GM08714 (cell line): Measurements from ENCODE around the gene PHAF1.

Experiments used
- H3K4me3 ChIP-seq: fragments of 200-500 bp; sonication (Bioruptor generic); 2 replicates; pipeline ENCODE4 v1.5.1; 2014; ENCODE audit warnings: mild to moderate bottlenecking, low read length, inconsistent platforms
- ZNF274 ChIP-seq: IDR thresholded peaks from 2 replicates; pipeline ENCODE4 v1.6.1; 2012; ENCODE audit warnings: mild to moderate bottlenecking, low read depth, low read length

The PHAF1 gene

GRCh38 chr16:67147437-67148140 is 37.8 kb downstream of the PHAF1 start:
- H3K4me3 ChIP-seq, result no peak overlapping the region
- TF ChIP-seq ZNF274, result no peak

GRCh38 chr16:67148221-67148620 is 38.5 kb downstream of the PHAF1 start:
- no peak for TF ChIP-seq ZNF274
- H3K4me3 ChIP-seq, result no peak overlapping the region

- no peak for TF ChIP-seq ZNF274
These were observed 39.0 kb downstream of the PHAF1 start for GRCh38 chr16:67148656-67149275.

GRCh38 chr16:67149276-67150046 is 39.7 kb downstream of the PHAF1 start:
- H3K4me3 ChIP-seq, result no peak overlapping the region
- no peak for TF ChIP-seq ZNF274

More at GRCh38 chr16:67148656-67149275, 39.0 kb downstream of the PHAF1 start:
- no peak overlapping the region for H3K4me3 ChIP-seq

- peak overlapping the region; percentile 46; the same call in 1 of the 2 replicates for H3K4me3 ChIP-seq
- no peak for TF ChIP-seq ZNF274
These were observed 40.5 kb downstream of the PHAF1 start for GRCh38 chr16:67150047-67150832.

GRCh38 chr16:67150833-67151396 is 41.2 kb downstream of the PHAF1 start, which contains the start of gene B3GNT9:
Gene B3GNT9, minus strand, starts transcription at chr16:67150998. Its CDS starts 513 bp downstream, at chr16:67150485.
- TF ChIP-seq ZNF274, result no peak
- H3K4me3 ChIP-seq, result peak within 1 kb of the TSS; percentile 46; the same call in 1 of the 2 replicates

GRCh38 chr16:67151431-67152097 is 41.8 kb downstream of the PHAF1 start:
- TF ChIP-seq ZNF274, result no peak
- no peak overlapping the region for H3K4me3 ChIP-seq

GRCh38 chr16:67154578-67155294 is 45.0 kb downstream of the PHAF1 start:
- TF ChIP-seq ZNF274, result no peak
- no peak overlapping the region for H3K4me3 ChIP-seq

- no peak overlapping the region for H3K4me3 ChIP-seq
- TF ChIP-seq ZNF274, result no peak
These were observed 45.8 kb downstream of the PHAF1 start for GRCh38 chr16:67155295-67156142.

- H3K4me3 ChIP-seq, result no peak overlapping the region
- TF ChIP-seq ZNF274, result no peak
These were observed 46.6 kb downstream of the PHAF1 start for GRCh38 chr16:67156143-67156844.

GRCh38 chr16:67157106-67157748 is 47.5 kb downstream of the PHAF1 start:
- H3K4me3 ChIP-seq, result no peak overlapping the region
- TF ChIP-seq ZNF274, result no peak
